PC-3 (cell line): ENCODE results near the gene SAMSN1. TPM values are rescaled to one million over a fixed set of nuclear protein-coding genes. Genes with fewer than 3 reads are reported as not detected.

Source experiments
- ATAC-seq: fragments of 200-7000 bp; cut with Tn5 transposase; 2 replicates; pipeline ENCODE4 v1.9.1; 2020; ENCODE audit warnings: mild to moderate bottlenecking, moderate library complexity
- BruUV-seq: library from RNA; stranded (reverse); fragments of 400-500 nt; replicated peaks from 2 replicates; lab custom pipeline; 2021; lab: Mats Ljungman, UMichigan
- CTCF ChIA-PET: fragments of 300-600 bp; sonication (Branson Sonifier 250); formaldehyde crosslinking; loops from one replicate; lab custom pipeline; 2022; ENCODE audit warnings: antibody characterized with exemption; lab: Charles Lee
- POLR2A ChIA-PET: fragments of 300-600 bp; sonication (Branson Sonifier 250); formaldehyde crosslinking; loops from one replicate; lab custom pipeline; 2022; ENCODE audit warnings: antibody characterized with exemption; ENCODE audit not compliant: unreplicated experiment; lab: Charles Lee
- DNase-seq: peaks from one replicate; pipeline ENCODE4 v3.0.0-alpha.2; 2015
- H2AFZ ChIP-seq: fragments of 300-600 bp; sonication (generic); 2 replicates; pipeline ENCODE4 v1.6.0; 2016; ENCODE audit warnings: antibody characterized with exemption, low read length
- H3F3A ChIP-seq: fragments of 300-600 bp; sonication (generic); one replicate; pipeline ENCODE4 v1.6.0; 2017; ENCODE audit warnings: antibody characterized with exemption, low read length, control low read depth, mild to moderate bottlenecking; ENCODE audit not compliant: unreplicated experiment
- H3K27ac ChIP-seq: fragments of 300-600 bp; sonication (generic); 2 replicates; pipeline ENCODE4 v1.5.1; 2016; ENCODE audit warnings: mild to moderate bottlenecking, low read length
- H3K27me3 ChIP-seq: fragments of 300-600 bp; sonication (generic); 2 replicates; pipeline ENCODE4 v1.6.1; 2016; ENCODE audit warnings: low read length, mixed read lengths
- H3K36me3 ChIP-seq: fragments of 300-600 bp; sonication (generic); 2 replicates; pipeline ENCODE4 v1.6.1; 2016; ENCODE audit warnings: low read depth, mixed run types, low read length, mixed read lengths
- H3K4me1 ChIP-seq: fragments of 300-600 bp; sonication (generic); 2 replicates; pipeline ENCODE4 v1.5.1; 2016; ENCODE audit warnings: low read length; ENCODE audit not compliant: insufficient read depth
- H3K4me2 ChIP-seq: fragments of 300-600 bp; sonication (generic); 2 replicates; pipeline ENCODE4 v1.6.0; 2016; ENCODE audit warnings: low read length
- H3K4me3 ChIP-seq: fragments of 300-600 bp; sonication (generic); 2 replicates; pipeline ENCODE4 v1.5.1; 2016; ENCODE audit warnings: mild to moderate bottlenecking, low read length, mixed read lengths
- H3K79me2 ChIP-seq: fragments of 300-600 bp; sonication (generic); 2 replicates; pipeline ENCODE4 v1.6.1; 2017; ENCODE audit warnings: low read length, mixed read lengths
- H3K9ac ChIP-seq: fragments of 300-600 bp; sonication (generic); 2 replicates; pipeline ENCODE4 v1.6.0; 2016; ENCODE audit warnings: mild to moderate bottlenecking, low read length
- H3K9me2 ChIP-seq: fragments of 300-600 bp; sonication (generic); replicated peaks from 2 replicates; pipeline ENCODE4 v1.6.1; 2016; ENCODE audit warnings: mixed run types, low read length, mixed read lengths
- H3K9me3 ChIP-seq: fragments of 300-600 bp; sonication (generic); 2 replicates; pipeline ENCODE4 v1.6.1; 2016; ENCODE audit warnings: low read length, mixed read lengths
- H4K20me1 ChIP-seq: fragments of 300-600 bp; sonication (generic); 2 replicates; pipeline ENCODE4 v1.6.1; 2016; ENCODE audit warnings: low read length, mixed read lengths
- EZH2 ChIP-seq: fragments of 300-600 bp; sonication (generic); IDR thresholded peaks from one replicate; pipeline ENCODE4 v1.6.1; 2017; ENCODE audit warnings: antibody characterized with exemption, mild to moderate bottlenecking, low read length; ENCODE audit not compliant: unreplicated experiment
- EZH2phosphoT487 ChIP-seq: fragments of 300-600 bp; sonication (generic); IDR thresholded peaks from 2 replicates; pipeline ENCODE4 v1.6.1; 2018; ENCODE audit warnings: mild to moderate bottlenecking, antibody characterized with exemption, low read length, borderline replicate concordance
- intact Hi-C: fragments of 100-400 bp; cut with micrococcal nuclease; formaldehyde crosslinking; loops from 2 replicates; pipeline ENCODE4 v1.9.0; 2023
- total RNA-seq: library from RNA; depleted of rRNA; stranded (reverse); fragments of >200 nt; gene quantifications from 2 replicates; pipeline ENCODE4 v1.2.3, GENCODE V29; 2014
- TF ChIP-seq, protein P1 (sequence below): fragments of 300-600 bp; sonication (generic); conservative IDR thresholded peaks from 2 replicates; pipeline ENCODE4 v1.5.1; 2017; ENCODE audit warnings: antibody characterized with exemption, low read depth, mild to moderate bottlenecking, low read length

Gene SAMSN1
- total RNA-seq, 1 experiment from 2014 or later: not detected

DNA sequence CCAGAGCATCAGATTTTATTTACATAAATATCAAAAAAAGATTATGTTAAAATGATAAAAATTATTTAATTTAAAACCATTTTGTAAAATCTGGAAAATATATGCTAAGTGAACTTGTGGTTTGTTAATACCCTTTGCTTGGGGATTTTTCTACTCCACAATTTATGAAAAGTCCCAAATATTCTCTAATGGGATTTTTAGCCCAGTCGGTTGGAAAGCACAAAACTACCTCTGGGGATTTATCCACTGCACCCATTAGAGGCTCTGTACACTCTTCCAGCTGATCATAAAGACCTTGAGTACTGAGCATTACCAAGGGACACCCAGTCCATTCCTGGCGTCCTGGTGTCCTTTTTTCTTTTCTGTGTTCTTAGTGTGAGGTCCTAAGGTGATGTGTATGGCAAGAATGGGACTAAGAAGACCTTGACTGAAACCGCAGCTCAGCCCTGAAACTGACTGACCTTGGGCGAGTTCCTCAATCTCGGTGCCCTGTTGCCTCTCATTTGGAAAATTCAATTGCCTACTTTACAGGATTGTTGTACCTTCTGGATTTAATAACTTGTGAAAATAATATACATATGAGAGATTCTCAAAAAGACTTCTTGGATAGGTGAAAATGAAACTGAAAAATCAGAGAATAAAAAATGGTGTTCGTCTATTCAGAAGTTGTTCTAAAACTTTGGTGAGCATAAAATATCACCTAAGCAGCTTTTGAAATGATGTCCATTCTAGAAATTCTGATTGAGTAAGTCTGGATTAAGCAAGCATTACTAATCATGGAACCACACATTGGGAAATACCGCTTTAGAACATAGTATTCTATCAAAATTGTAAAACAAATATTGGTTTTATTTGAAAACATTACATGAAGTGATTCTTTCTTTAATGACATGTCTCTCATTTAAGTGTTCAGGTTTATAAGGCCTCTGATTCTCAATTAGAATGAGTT is 21.5 kb upstream of the SAMSN1 start:
- ChIA-PET POLR2A (interaction anchor here (0.6 kb wide), 1 partner anchor 102 kb away, joined by 3 read pairs; no protein-coding TSS in a partner anchor), CTCF (no interaction called here)
- Histone ChIP-seq H3K79me2 (no peaks in the 10 kb centered on the region), H3K9me3 (no peaks in the 10 kb centered on the region), H3K4me2 (no peak overlapping the region), H3K4me3 (no peak overlapping the region), H2AFZ (no peak overlapping the region), H3K9me2 (no peaks in the 10 kb centered on the region), H3K4me1 (no peaks in the 10 kb centered on the region), H3K9ac (no peak overlapping the region), H3K36me3 (no peaks in the 10 kb centered on the region), H4K20me1 (no peaks in the 10 kb centered on the region), H3K27ac (no peak overlapping the region), H3K27me3 (0 out of 2 replicates have a peak, but pooled peaks cover 4% of the 10 kb centered on the region), H3F3A (no peaks in the 10 kb centered on the region)
- DNase-seq (no peak), ATAC-seq (no peak)
- TF ChIP-seq EZH2phosphoT487 (no peak), EZH2 (no peak)
- TF ChIP-seq, protein P1, sequence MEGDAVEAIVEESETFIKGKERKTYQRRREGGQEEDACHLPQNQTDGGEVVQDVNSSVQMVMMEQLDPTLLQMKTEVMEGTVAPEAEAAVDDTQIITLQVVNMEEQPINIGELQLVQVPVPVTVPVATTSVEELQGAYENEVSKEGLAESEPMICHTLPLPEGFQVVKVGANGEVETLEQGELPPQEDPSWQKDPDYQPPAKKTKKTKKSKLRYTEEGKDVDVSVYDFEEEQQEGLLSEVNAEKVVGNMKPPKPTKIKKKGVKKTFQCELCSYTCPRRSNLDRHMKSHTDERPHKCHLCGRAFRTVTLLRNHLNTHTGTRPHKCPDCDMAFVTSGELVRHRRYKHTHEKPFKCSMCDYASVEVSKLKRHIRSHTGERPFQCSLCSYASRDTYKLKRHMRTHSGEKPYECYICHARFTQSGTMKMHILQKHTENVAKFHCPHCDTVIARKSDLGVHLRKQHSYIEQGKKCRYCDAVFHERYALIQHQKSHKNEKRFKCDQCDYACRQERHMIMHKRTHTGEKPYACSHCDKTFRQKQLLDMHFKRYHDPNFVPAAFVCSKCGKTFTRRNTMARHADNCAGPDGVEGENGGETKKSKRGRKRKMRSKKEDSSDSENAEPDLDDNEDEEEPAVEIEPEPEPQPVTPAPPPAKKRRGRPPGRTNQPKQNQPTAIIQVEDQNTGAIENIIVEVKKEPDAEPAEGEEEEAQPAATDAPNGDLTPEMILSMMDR: no peak
- intact Hi-C loops: no loop called here
- no TSS peak for BruUV-seq

DNA sequence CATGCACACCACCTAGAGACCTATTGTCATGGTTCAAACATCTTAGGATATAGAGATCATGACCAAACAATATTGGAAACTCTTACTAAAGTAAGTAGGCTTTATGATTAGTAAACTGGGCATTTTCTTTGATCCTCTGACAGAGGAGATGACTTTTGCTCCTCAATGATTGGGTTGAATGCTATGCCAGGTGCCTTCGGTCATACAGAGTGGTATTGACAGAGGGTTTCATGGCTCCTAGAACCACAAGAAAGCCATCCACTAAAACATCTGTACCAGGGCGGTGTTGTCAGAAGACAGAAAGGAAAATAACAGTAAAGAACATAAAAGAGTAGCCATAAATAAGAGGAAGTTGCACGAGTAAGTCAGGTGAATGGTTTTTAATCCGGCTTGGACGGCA is 20.8 kb upstream of the SAMSN1 start:
- no TSS peak for BruUV-seq
- ChIA-PET POLR2A (no interaction called here), CTCF (no interaction called here)
- Histone ChIP-seq H3F3A (no peaks in the 10 kb centered on the region), H3K4me3 (no peak overlapping the region), H4K20me1 (no peaks in the 10 kb centered on the region), H3K36me3 (no peaks in the 10 kb centered on the region), H3K9ac (no peak overlapping the region), H3K9me2 (no peaks in the 10 kb centered on the region), H3K79me2 (no peaks in the 10 kb centered on the region), H2AFZ (no peak overlapping the region), H3K27me3 (no peaks in the 10 kb centered on the region), H3K9me3 (no peaks in the 10 kb centered on the region), H3K4me1 (no peaks in the 10 kb centered on the region), H3K4me2 (no peak overlapping the region), H3K27ac (no peak overlapping the region)
- no peak for DNase-seq
- no peak for ATAC-seq
- TF ChIP-seq, protein P1: no peak
- TF ChIP-seq EZH2 (no peak), EZH2phosphoT487 (no peak)
- intact Hi-C loops: no loop called here

- ChIA-PET CTCF (no interaction called here), POLR2A (no interaction called here)
- DNase-seq (no peak), ATAC-seq (no peak)
- no TSS peak for BruUV-seq
- H3K27me3 ChIP-seq: no peaks in the 10 kb centered on the region
- H3K4me3 ChIP-seq: no peak overlapping the region
- H3K36me3 ChIP-seq: no peaks in the 10 kb centered on the region
- H3K79me2 ChIP-seq: no peaks in the 10 kb centered on the region
- H3K4me1 ChIP-seq: no peaks in the 10 kb centered on the region
- intact Hi-C loops: no loop called here
- H2AFZ ChIP-seq: no peak overlapping the region
- H3F3A ChIP-seq: no peaks in the 10 kb centered on the region
- no peak overlapping the region for H3K9ac ChIP-seq
- peaks cover 5% of the 10 kb centered on the region; the same call in 1 of the 2 replicates for H3K9me3 ChIP-seq
- H3K27ac ChIP-seq: no peak overlapping the region
- H3K9me2 ChIP-seq: no peaks in the 10 kb centered on the region
- no peak for TF ChIP-seq EZH2
- no peak for TF ChIP-seq EZH2phosphoT487
- TF ChIP-seq, protein P1: no peak
- H3K4me2 ChIP-seq: no peak overlapping the region
- H4K20me1 ChIP-seq: no peaks in the 10 kb centered on the region
Measured at GRCh38 chr21:14562959-14563358, 16.8 kb upstream of the SAMSN1 start.
